Measurements from ENCODE around the gene SLC9A3. TPM values are rescaled to one million over a fixed set of nuclear protein-coding genes. Genes with fewer than 3 reads are reported as not detected.

SLC9A3 gene
- total RNA-seq, 4 donors from 2014 or later: 0.29 to 3.9 (median 2.6) TPM

DNA sequence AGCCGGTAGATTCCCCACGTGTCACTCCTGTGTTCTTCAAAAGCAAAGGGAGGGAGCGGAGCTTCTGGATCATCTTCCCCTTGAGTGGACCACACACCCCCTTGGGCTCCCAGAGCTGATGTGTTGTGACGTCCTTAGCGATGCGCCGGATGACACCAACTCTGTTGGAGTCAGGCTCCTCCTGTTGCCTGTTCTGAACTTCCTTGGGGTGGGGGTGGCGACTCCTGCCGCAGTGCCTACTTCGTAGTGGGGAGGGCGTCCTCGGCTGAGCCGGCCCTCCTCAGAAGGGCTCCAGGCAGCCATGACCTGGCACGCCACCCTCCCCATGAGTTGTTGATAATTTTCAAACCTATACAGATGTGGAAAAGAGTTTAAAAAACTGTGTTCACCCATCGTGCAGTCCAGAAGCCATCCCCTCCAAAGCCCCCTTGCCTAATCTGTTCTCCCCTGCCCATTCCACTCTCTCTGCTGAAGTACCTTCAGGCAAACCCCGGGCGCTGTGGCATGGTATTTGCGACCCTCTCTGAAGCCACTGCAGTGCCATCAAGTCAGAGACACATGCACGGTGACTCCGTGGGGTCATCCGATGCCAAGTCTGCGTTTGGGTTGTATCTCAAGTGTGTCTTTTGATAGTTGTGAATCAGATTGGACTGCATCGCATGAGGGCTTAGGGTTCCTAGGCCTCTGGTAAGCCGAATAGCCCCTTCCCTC lies 64.5 kb downstream of the SLC9A3 start:
- Histone ChIP-seq H3K4me1 (no peaks in the 10 kb centered on the region), H3K9me3 (no peaks in the 10 kb centered on the region), H3K27ac (no peak overlapping the region), H3K27me3 (no peaks in the 10 kb centered on the region), H3K4me3 (no peak overlapping the region), H3K36me3 (no peaks in the 10 kb centered on the region)
- intact Hi-C loops (cut with DNase I; ENCODE audit: low total_unique reads): no loop called here
- no peak for TF ChIP-seq CTCF (IDR thresholded peaks at IDR 0.05)
- DNase-seq: peak in 1 of 2 donors; percentile 9

- Histone ChIP-seq H3K27ac (no peak overlapping the region), H3K4me3 (no peak overlapping the region), H3K27me3 (no peaks in the 10 kb centered on the region), H3K36me3 (no peaks in the 10 kb centered on the region), H3K9me3 (no peaks in the 10 kb centered on the region), H3K4me1 (no peaks in the 10 kb centered on the region)
- no peak for TF ChIP-seq POLR2A (IDR thresholded peaks at IDR 0.05)
- no peak for TF ChIP-seq CTCF (IDR thresholded peaks at IDR 0.05)
- intact Hi-C loops (cut with DNase I; ENCODE audit: low total_unique reads): no loop called here
- DNase-seq: peak in 1 of 2 donors; percentile 9
Observed at GRCh38 chr5:458547-459353, 65.5 kb downstream of the SLC9A3 start.

- H3K4me3 ChIP-seq: no peak overlapping the region
- TF ChIP-seq CTCF (IDR thresholded peaks at IDR 0.05): no peak
- no peak for TF ChIP-seq POLR2A (IDR thresholded peaks at IDR 0.05)
- H3K9me3 ChIP-seq: no peaks in the 10 kb centered on the region
- H3K4me1 ChIP-seq: no peaks in the 10 kb centered on the region
- H3K27ac ChIP-seq: no peak overlapping the region
- intact Hi-C loops (cut with DNase I; ENCODE audit: low total_unique reads): no loop called here
- DNase-seq: peak in 1 of 2 donors; percentile 9
- no peaks in the 10 kb centered on the region for H3K27me3 ChIP-seq
- H3K36me3 ChIP-seq: no peaks in the 10 kb centered on the region
Observed at GRCh38 chr5:457195-457961, 66.9 kb downstream of the SLC9A3 start.

DNA sequence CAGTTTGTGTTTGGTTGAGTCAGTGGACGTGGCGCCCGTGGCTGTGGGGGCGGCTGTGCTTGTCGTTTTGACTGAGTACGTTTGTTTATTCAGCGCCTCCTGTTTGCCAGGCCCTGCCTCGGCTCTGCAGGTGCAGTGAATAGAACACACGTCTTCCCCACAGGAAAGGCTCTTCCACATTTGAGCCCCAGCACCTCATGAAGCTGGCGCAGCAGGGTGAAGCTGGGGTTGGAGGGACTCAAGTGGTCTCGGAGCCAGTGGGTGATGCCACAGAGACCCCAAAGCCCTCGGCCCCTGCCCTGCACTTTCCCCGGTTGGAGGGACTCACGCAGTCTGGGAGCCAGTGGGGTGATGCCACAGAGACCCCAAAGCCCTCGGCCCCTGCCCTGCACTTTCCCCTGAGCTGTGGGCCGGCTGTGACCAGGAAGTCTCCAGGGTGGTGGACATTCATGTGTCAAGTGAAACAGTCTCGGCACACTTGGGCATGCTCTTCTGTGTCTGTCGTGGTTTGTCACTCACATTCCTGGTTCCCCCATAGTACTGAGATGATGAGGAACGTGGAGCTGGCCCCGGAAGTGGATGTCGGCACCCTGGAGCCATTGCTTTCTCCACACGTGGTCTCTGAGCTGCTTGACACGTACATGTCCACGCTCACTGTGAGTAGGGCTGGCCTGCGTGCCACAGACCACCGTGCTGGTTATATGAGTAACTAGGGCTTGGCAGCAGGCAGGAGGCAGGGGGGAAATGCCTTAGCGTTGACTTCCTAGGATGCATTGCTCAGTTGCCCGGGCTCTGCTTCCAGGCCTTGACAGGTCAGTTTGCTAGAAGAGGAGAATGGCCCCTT lies 67.7 kb downstream of the SLC9A3 start:
- Histone ChIP-seq H3K9me3 (peaks cover 0 to 5% of the 10 kb centered on the region in 2 donors), H3K36me3 (no peaks in the 10 kb centered on the region), H3K27ac (no peak overlapping the region), H3K4me3 (no peak overlapping the region), H3K4me1 (no peaks in the 10 kb centered on the region), H3K27me3 (no peaks in the 10 kb centered on the region)
- TF ChIP-seq POLR2A (IDR thresholded peaks at IDR 0.05) (no peak), CTCF (IDR thresholded peaks at IDR 0.05) (no peak)
- intact Hi-C loops (cut with DNase I; ENCODE audit: low total_unique reads): no loop called here
- DNase-seq: peak in 1 of 2 donors; percentile 5

Data from uterus (tissue), 4 donors.